Measurements from ENCODE around the gene CDCA4.
"Not testable (repeated sequence)": the region's sequence is repeated elsewhere in the genome, so short reads cannot be mapped to it uniquely, and the experiment has no call there.

Gene CDCA4

GRCh38 chr14:105042813-105043212 is 21.9 kb upstream of the CDCA4 start:
- no peak for TF ChIP-seq CTCF (IDR thresholded peaks at IDR 0.05; ENCODE audit: low read depth, low read length, missing control alignments)

GRCh38 chr14:105041841-105042765 is 21.2 kb upstream of the CDCA4 start:
- no peak for TF ChIP-seq CTCF (IDR thresholded peaks at IDR 0.05; ENCODE audit: low read depth, low read length, missing control alignments)
- DNase-seq (ENCODE audit: low read depth) = no peak
- H3K4me3 ChIP-seq (ENCODE audit: low read depth, low read length) = no peak overlapping the region

More at GRCh38 chr14:105042813-105043212, 21.9 kb upstream of the CDCA4 start:
- no peak for DNase-seq (ENCODE audit: low read depth)
- H3K4me3 ChIP-seq (ENCODE audit: low read depth, low read length) = no peak overlapping the region

- TF ChIP-seq CTCF (IDR thresholded peaks at IDR 0.05; ENCODE audit: low read depth, low read length, missing control alignments) = no peak
- no peak for DNase-seq (ENCODE audit: low read depth)
- no peak overlapping the region for H3K4me3 ChIP-seq (ENCODE audit: low read depth, low read length)
Observed at GRCh38 chr14:105039458-105040205, 18.7 kb upstream of the CDCA4 start.

- not testable (repeated sequence) for DNase-seq (ENCODE audit: low read depth); H3K4me3 ChIP-seq (ENCODE audit: low read depth, low read length)
Observed at GRCh38 chr14:105035616-105036015, 14.7 kb upstream of the CDCA4 start.

- H3K4me3 ChIP-seq (ENCODE audit: low read depth, low read length) = no peak overlapping the region
- no peak for DNase-seq (ENCODE audit: low read depth)
- TF ChIP-seq CTCF (IDR thresholded peaks at IDR 0.05; ENCODE audit: low read depth, low read length, missing control alignments) = no peak
Observed at GRCh38 chr14:105034315-105035039, 13.6 kb upstream of the CDCA4 start.

- not testable (repeated sequence) for H3K4me3 ChIP-seq (ENCODE audit: low read depth, low read length); DNase-seq (ENCODE audit: low read depth)
Observed at GRCh38 chr14:105033412-105033900, 12.6 kb upstream of the CDCA4 start.

GRCh38 chr14:105032451-105032901 is 11.6 kb upstream of the CDCA4 start:
- DNase-seq (ENCODE audit: low read depth); H3K4me3 ChIP-seq (ENCODE audit: low read depth, low read length): not testable (repeated sequence)

- no peak for TF ChIP-seq CTCF (IDR thresholded peaks at IDR 0.05; ENCODE audit: low read depth, low read length, missing control alignments)
- DNase-seq (ENCODE audit: low read depth) = no peak
- H3K4me3 ChIP-seq (ENCODE audit: low read depth, low read length) = no peak overlapping the region
Observed at GRCh38 chr14:105030836-105031396, 10.0 kb upstream of the CDCA4 start.
